GM18873 (cell line): ENCODE results near the gene DDX51.

Experiments
- ATAC-seq: cut with Tn5 transposase; IDR thresholded peaks from one replicate; pipeline ENCODE4 v1.9.1; 2021; ENCODE audit warnings: mild to moderate bottlenecking, moderate library complexity, moderate number of reproducible peaks; ENCODE audit not compliant: unreplicated experiment, low FRiP score

The DDX51 gene

GRCh38 chr12:132179431-132180362 is 35.6 kb upstream of the DDX51 start:
- no peak for ATAC-seq

- no peak for ATAC-seq
Observed at GRCh38 chr12:132178801-132179401, 34.8 kb upstream of the DDX51 start.

DNA sequence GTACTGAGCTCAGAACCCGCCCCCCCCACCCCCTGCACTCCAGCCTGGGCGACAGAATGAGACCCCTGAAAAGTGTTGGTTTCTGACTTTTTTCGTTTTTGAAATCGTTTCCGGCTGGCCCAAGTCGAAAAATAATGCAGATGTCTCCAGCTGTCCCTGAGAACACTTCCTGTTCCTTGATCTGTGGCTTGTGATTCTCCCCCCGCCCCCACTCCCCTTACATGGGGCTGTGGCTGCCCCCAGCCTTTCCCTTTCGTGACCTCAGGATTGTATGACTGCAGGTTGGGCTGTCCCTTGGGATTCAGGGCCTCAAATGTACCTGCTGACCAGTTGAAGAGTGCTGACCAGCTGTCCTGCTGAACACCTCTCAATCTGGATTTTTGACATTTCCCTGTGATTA is 34.2 kb upstream of the DDX51 start:
- ATAC-seq = no peak

GRCh38 chr12:132176920-132177551 is 32.9 kb upstream of the DDX51 start:
- ATAC-seq = no peak

DNA sequence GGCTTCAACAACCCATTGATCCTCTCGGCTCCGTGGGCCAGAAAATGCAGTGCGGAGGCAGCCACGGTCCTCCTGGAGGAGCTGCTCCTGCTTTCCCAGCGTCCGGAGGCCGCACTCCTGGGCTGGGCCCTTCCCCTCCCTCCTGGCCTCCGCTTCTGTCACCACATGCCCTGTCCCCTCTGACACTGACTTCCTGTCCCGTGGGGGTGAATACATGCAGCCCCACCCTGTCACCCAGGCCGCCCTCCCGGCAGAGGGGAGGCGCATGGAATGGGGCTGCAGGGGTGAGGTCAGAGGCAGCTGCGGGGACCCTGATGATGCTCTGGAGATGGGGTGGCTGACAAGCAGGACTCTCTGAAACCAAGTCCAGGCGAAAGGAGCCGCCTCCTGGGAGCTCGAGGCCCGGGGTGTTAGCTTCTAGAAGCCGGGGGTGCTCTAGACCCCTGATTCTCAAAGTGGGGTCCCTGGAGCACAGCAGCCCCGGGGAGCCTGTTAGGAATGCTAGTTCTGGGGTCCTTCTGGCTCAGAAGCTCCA is 32.3 kb upstream of the DDX51 start:
- ATAC-seq = no peak

DNA sequence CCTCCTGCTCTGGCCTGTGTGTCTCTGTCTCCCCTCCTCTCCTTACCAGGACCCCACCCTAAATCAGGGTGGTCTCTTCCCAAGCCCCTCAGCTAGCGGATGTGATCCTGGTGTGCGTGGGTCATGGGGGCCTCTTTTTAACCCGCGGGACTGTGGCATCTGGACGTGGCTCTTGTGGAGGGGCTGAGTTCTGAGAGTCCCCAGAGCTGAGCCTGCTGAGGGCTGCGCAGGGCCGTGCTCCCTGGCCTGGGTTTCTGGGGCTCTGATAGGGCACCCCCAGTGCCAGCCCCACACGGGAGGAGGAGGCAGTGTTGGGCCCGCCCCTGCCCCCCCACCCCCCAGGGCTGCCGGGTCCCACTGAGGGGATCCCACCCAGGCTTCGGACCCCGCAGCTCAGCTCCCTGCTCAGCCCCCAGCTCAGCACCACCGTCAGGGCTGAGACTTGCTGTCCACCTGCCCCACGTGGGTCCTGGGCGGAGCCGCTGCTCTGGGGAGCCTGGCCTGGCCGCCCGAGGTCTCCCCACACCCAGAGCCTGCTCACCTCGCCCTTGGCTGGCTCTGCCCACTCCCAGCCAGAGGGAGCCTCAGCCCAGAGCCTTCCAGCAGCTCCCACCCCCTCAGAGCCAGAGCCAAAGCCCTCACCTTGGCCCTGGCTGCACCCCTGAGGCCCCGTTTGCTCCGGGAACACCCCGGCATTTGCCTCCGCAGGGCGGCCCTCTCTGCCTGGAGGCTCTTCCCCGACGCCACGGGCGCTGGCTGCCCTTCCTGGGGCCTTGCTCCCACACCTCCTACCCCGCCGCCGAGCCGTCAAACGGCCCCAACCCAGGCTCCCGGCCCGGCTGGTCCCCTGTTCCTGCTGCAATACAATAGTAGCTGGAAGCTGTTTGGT is 31.6 kb upstream of the DDX51 start:
- no peak for ATAC-seq

- no peak for ATAC-seq
Observed at GRCh38 chr12:132174839-132175490, 30.8 kb upstream of the DDX51 start.

GRCh38 chr12:132174015-132174838 is 30.1 kb upstream of the DDX51 start:
- no peak for ATAC-seq

GRCh38 chr12:132173135-132174014 is 29.3 kb upstream of the DDX51 start:
- ATAC-seq = no peak

GRCh38 chr12:132172619-132173018 is 28.5 kb upstream of the DDX51 start:
- no peak for ATAC-seq

DNA sequence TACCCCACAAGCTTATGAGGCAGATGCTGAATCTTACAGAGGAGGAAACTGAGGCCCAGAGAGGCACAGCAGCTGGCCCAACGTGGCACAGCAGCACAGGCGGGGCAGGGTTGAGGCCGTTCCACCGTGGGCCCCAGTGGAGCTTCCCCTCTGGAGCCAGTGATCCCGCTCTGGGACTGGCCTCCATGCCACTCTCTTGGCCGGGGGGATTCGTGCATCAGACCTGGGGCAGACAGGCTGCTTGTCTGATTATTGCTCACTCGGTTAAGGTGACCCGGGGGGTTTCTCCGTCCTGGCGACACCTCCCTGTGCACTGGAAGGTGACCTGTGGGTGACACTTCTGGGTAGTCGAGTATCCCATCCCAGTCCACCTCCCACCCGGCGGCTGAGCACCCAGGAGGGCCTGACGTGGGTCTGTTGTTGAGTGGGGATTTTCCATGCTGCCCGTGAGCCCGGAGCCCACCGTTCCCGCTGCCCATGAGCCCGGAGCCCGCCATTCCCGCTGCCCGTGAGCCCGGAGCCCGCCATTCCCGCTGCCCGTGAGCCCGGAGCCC is 27.9 kb upstream of the DDX51 start:
- no peak for ATAC-seq

GRCh38 chr12:132171293-132171967 is 27.3 kb upstream of the DDX51 start:
- ATAC-seq = no peak

DNA sequence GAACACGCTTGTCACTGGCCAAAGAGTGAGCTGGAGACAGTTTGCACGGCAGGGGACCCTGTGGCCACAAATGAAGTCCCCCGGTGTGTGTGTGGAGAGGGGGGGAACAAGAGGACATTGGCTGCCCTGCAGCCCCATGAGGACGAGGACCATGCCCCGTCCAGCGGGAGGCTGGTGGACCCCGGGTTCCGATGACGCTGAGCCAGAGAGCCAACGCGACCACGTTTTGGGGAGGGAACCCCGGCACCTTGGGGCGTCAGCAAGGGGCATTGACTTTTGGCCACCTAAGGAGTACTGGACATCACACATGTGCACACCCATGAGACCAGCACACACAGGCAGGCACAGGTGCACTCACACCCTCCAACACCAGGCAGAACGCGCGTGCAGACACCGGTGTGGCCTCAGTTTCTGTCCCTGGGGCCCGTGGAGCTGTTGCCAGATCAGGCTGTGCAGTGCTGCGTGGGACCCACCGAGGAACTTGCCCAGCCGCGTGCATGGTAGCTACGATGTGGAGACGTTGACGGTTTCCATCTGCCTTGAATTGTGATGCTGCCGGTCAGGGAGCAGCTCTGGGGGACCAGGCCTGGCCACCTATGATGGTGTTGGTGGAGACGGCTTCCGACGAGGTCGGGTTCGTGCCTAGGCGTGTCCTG is 26.6 kb upstream of the DDX51 start:
- no peak for ATAC-seq

DNA sequence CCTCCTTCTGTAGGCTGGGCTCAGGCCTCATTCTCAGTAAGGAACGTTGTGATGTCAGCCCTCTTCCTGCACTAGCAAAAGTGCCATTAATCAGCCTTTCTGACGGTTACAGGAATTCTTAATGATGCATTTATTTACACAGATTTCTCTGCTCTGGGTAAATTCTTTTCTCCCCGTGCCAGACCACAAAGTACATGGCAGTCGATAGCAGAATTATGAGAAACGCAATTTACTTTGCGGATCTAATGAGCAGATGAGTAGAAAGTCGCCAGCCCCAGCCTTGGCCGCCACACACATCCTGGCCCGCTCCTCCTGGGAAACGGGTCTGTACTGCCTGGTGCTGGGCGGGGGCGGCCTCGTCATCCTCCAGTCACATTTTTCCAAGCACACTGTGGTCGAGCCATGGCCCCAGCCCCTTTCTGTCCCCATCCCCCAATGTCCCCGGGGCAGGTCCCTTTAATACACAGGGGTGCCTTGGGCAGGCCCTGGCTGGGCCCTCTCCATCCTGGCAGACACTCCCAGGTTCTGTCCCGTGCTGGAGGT is 26.0 kb upstream of the DDX51 start:
- ATAC-seq = no peak

DNA sequence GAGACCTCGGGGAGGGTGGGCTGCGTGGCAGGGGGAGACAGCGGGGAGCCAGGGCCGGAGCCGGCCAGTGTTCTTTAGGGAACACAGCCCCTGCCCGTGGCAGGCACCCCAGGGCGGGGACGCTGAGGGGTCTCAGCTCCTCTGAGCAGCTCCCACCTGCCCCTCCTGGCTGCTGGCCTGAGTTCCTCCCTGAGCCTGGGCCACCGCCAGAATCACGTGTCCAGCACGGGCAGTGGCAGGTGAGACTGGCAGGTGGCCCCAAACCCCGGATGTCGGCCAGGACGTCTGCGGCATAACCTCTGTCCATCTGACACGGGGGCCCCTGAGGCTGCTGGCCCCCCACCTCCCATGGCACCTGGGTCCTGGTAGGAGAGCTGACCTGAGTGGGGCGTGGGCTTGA is 25.3 kb upstream of the DDX51 start:
- ATAC-seq = no peak

DNA sequence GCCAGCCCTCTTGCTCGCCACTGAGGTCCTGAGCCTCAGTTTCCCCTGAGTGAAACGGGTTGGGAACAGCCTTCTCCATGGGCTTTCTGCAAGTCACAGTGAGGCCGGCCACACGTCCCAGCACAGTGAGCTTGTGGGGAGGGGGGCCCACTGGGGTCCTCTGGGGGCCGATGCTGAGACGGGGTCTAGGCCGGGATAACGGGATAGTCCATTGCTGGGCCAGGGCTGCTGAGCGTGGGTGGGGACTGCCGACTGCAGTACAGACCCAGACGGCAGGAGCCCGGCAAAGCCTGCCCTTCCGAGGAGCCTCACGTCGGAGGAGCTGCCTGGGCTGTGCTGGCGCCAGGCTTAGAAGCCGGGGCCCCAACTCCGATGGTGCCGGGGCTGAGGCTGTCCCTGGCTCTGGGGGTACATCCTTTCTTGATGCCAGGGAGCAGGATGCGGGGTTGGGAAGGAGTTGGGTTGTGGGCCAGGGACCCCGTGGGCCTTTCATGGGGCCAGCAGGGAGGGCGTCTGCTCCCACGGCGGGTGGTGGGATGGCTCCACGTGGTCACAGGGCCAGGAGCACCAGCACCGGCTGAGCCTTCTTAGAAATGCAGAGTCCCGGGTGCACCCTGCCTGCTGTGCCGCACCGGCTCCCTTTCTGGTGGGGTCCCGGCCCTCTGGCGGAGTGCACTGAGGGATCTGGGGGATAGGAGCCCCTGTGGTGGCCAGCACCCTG is 24.4 kb upstream of the DDX51 start:
- ATAC-seq = no peak
